Measurements from ENCODE around the gene AHCYL2. TPM values are rescaled to one million over a fixed set of nuclear protein-coding genes. Genes with fewer than 3 reads are reported as not detected.

Gene AHCYL2
- total RNA-seq, 2 donors from 2014 or later: 28.3 to 31.4 TPM

GRCh38 chr7:129383542-129384132 lies 158.8 kb downstream of the AHCYL2 start:
- H3K4me1 ChIP-seq (ENCODE audit: control insufficient read depth in 1 of 2, low read depth in 2 of 2): no peaks in the 10 kb centered on the region
- peaks cover 2% of the 10 kb centered on the region for H3K36me3 ChIP-seq
- no peaks in the 10 kb centered on the region for H3K9me3 ChIP-seq
- no peak for DNase-seq (ENCODE audit: low spot score)
- H3K4me3 ChIP-seq: no peak overlapping the region
- H3K27me3 ChIP-seq (replicated peaks; ENCODE audit: insufficient read depth): no peaks in the 10 kb centered on the region
- ATAC-seq (ENCODE audit: insufficient number of reproducible peaks, low FRiP score, low read depth): no peak
- no peak for TF ChIP-seq CTCF (IDR thresholded peaks at IDR 0.05)
- no peak overlapping the region for H3K27ac ChIP-seq

- no peaks in the 10 kb centered on the region for H3K4me1 ChIP-seq (ENCODE audit: control insufficient read depth in 1 of 2, low read depth in 2 of 2)
- no peak for TF ChIP-seq CTCF (IDR thresholded peaks at IDR 0.05)
- no peaks in the 10 kb centered on the region for H3K9me3 ChIP-seq
- DNase-seq (ENCODE audit: low spot score) (no peak), ATAC-seq (ENCODE audit: insufficient number of reproducible peaks, low FRiP score, low read depth) (no peak)
- no peak overlapping the region for H3K4me3 ChIP-seq
- no peaks in the 10 kb centered on the region for H3K27me3 ChIP-seq (replicated peaks; ENCODE audit: insufficient read depth)
- H3K27ac ChIP-seq: no peak overlapping the region
- no peaks in the 10 kb centered on the region for H3K36me3 ChIP-seq
Observed at GRCh38 chr7:129385116-129385515, 160.3 kb downstream of the AHCYL2 start.

GRCh38 chr7:129385598-129385997 lies 160.8 kb downstream of the AHCYL2 start:
- DNase-seq (ENCODE audit: low spot score) (no peak), ATAC-seq (ENCODE audit: insufficient number of reproducible peaks, low FRiP score, low read depth) (no peak)
- no peak for TF ChIP-seq CTCF (IDR thresholded peaks at IDR 0.05)

GRCh38 chr7:129386506-129386905 lies 161.7 kb downstream of the AHCYL2 start:
- Histone ChIP-seq H3K27me3 (replicated peaks; ENCODE audit: insufficient read depth) (no peaks in the 10 kb centered on the region), H3K4me3 (no peak overlapping the region), H3K4me1 (ENCODE audit: control insufficient read depth in 1 of 2, low read depth in 2 of 2) (no peaks in the 10 kb centered on the region), H3K27ac (no peak overlapping the region), H3K36me3 (no peaks in the 10 kb centered on the region), H3K9me3 (no peaks in the 10 kb centered on the region)
- ATAC-seq (ENCODE audit: insufficient number of reproducible peaks, low FRiP score, low read depth) (no peak), DNase-seq (ENCODE audit: low spot score) (no peak)
- no peak for TF ChIP-seq CTCF (IDR thresholded peaks at IDR 0.05)

More at GRCh38 chr7:129385598-129385997, 160.8 kb downstream of the AHCYL2 start:
- no peaks in the 10 kb centered on the region for H3K27me3 ChIP-seq (replicated peaks; ENCODE audit: insufficient read depth)
- no peaks in the 10 kb centered on the region for H3K9me3 ChIP-seq
- H3K27ac ChIP-seq: no peak overlapping the region
- no peaks in the 10 kb centered on the region for H3K36me3 ChIP-seq
- H3K4me3 ChIP-seq: no peak overlapping the region
- H3K4me1 ChIP-seq (ENCODE audit: control insufficient read depth in 1 of 2, low read depth in 2 of 2): no peaks in the 10 kb centered on the region

- no peak for ATAC-seq (ENCODE audit: insufficient number of reproducible peaks, low FRiP score, low read depth)
- DNase-seq (ENCODE audit: low spot score): no peak
- no peak for TF ChIP-seq CTCF (IDR thresholded peaks at IDR 0.05)
- H3K27ac ChIP-seq: no peak overlapping the region
- H3K9me3 ChIP-seq: no peaks in the 10 kb centered on the region
- no peaks in the 10 kb centered on the region for H3K4me1 ChIP-seq (ENCODE audit: control insufficient read depth in 1 of 2, low read depth in 2 of 2)
- H3K4me3 ChIP-seq: no peak overlapping the region
- no peaks in the 10 kb centered on the region for H3K36me3 ChIP-seq
- no peaks in the 10 kb centered on the region for H3K27me3 ChIP-seq (replicated peaks; ENCODE audit: insufficient read depth)
Observed at GRCh38 chr7:129387537-129387936, 162.7 kb downstream of the AHCYL2 start.

Measured in thoracic aorta (tissue), 2 donors.